B cell (primary cell): ENCODE data around the gene RPL10. TPM values are rescaled to one million over a fixed set of nuclear protein-coding genes. Genes with fewer than 3 reads are reported as not detected.

Experiments
- ATAC-seq: fragments of 200-7000 bp; cut with Tn5 transposase; one replicate; pipeline ENCODE4 v1.10.0; 2021; ENCODE audit warnings: low read depth, mild to moderate bottlenecking, moderate number of reproducible peaks, moderate library complexity
- CTCF ChIA-PET: fragments of 350-600 bp; sonication (Branson Sonifier 250); formaldehyde crosslinking; loops from one replicate; lab custom pipeline; 2021; ENCODE audit warnings: antibody characterized with exemption, inconsistent platforms; lab: Charles Lee
- POLR2A ChIA-PET: fragments of 350-600 bp; sonication (Branson Sonifier 250); formaldehyde crosslinking; loops from one replicate; lab custom pipeline; 2021; ENCODE audit warnings: antibody characterized with exemption; lab: Charles Lee
- DNase-seq: peaks from one replicate; pipeline ENCODE4 v3.0.0; 2013
- H2AFZ ChIP-seq: 2 replicates; pipeline ENCODE4 v1.6.1; 2012; ENCODE audit warnings: mild to moderate bottlenecking, low read depth, low read length; ENCODE audit not compliant: insufficient read depth, poor library complexity, severe bottlenecking
- H3K27ac ChIP-seq, 2 donors: 1 replicate in 1 of 2; 2 replicates in 1 of 2; pipeline ENCODE4 v1.5.1; 2012 to 2013; ENCODE audit warnings: low read length in 2 of 2, mild to moderate bottlenecking in 2 of 2, moderate library complexity in 1 of 2
- H3K27me3 ChIP-seq, 4 experiments: fragments of 200-600 bp in 1 of 4; sonication (generic) in 1 of 4; replicated peaks in 1 of 4; 1 replicate in 2 of 4; 2 replicates in 2 of 4; pipeline versions ENCODE4 v1.6.1 to v1.7.0; 2013 to 2016; ENCODE audit warnings: low read length in 3 of 4, mild to moderate bottlenecking in 2 of 4, mixed read lengths in 1 of 4, moderate library complexity in 1 of 4; ENCODE audit not compliant: insufficient read depth in 4 of 4, control insufficient read depth in 3 of 4; ENCODE audit errors: control extremely low read depth in 1 of 4
- H3K36me3 ChIP-seq, 2 experiments: replicated peaks in 1 of 2; 1 replicate in 1 of 2; 2 replicates in 1 of 2; pipeline versions ENCODE4 v1.6.1 to v1.7.1; 2013; ENCODE audit warnings: low read length in 1 of 2; ENCODE audit not compliant: insufficient read depth in 2 of 2, control insufficient read depth in 1 of 2; ENCODE audit errors: control extremely low read depth in 1 of 2, extremely low read depth in 1 of 2
- H3K4me1 ChIP-seq, 2 donors: fragments of 200-600 bp in 1 of 2; sonication (generic) in 1 of 2; 1 replicate in 1 of 2; 2 replicates in 1 of 2; pipeline versions ENCODE4 v1.5.1 to v1.6.1; 2013 to 2017; ENCODE audit warnings: low read length in 2 of 2; ENCODE audit not compliant: control insufficient read depth in 2 of 2, insufficient read depth in 2 of 2
- H3K4me2 ChIP-seq: replicated peaks from 2 replicates; pipeline ENCODE3; 2012; ENCODE audit warnings: mild to moderate bottlenecking, low read depth, low read length; ENCODE audit not compliant: poor library complexity, severe bottlenecking
- H3K4me3 ChIP-seq, 5 experiments: fragments of 200-600 bp in 1 of 5; sonication (generic) in 1 of 5; 1 replicate in 3 of 5; 2 replicates in 2 of 5; pipeline versions ENCODE4 v1.5.1 to v1.7.0; 2011 to 2016; ENCODE audit warnings: low read length in 4 of 5, mild to moderate bottlenecking in 4 of 5, low read depth in 2 of 5, control low read depth in 1 of 5, moderate library complexity in 1 of 5; ENCODE audit not compliant: insufficient read depth in 1 of 5; ENCODE audit errors: control extremely low read depth in 1 of 5, extremely low read depth in 1 of 5
- H3K79me2 ChIP-seq: fragments of 200-600 bp; sonication (generic); one replicate; pipeline ENCODE4 v1.6.0; 2016; ENCODE audit warnings: low read length; ENCODE audit not compliant: control insufficient read depth, insufficient read depth
- H3K9ac ChIP-seq: fragments of 200-600 bp; sonication (generic); 2 replicates; pipeline ENCODE4 v1.6.1; 2017; ENCODE audit warnings: mild to moderate bottlenecking, low read length, moderate library complexity
- H3K9me3 ChIP-seq, 3 donors: one replicate each; pipeline versions ENCODE4 v1.6.1 to v1.7.1; 2013; ENCODE audit warnings: low read length in 2 of 3; ENCODE audit not compliant: control insufficient read depth in 2 of 3, insufficient read depth in 1 of 3; ENCODE audit errors: control extremely low read depth in 1 of 3
- H4K20me1 ChIP-seq: 2 replicates; pipeline ENCODE4 v1.6.0; 2012; ENCODE audit warnings: mild to moderate bottlenecking, low read length; ENCODE audit not compliant: insufficient read depth, control insufficient read depth, poor library complexity, severe bottlenecking
- H3K27ac Mint-ChIP-seq: one replicate; pipeline ENCODE4 v1.8.0; 2021; ENCODE audit warnings: mixed read lengths
- H3K27me3 Mint-ChIP-seq: one replicate; pipeline ENCODE4 v1.8.0; 2021; ENCODE audit warnings: mixed read lengths
- H3K4me1 Mint-ChIP-seq: one replicate; pipeline ENCODE4 v1.8.0; 2021; ENCODE audit warnings: mixed read lengths
- H3K4me3 Mint-ChIP-seq: one replicate; pipeline ENCODE4 v1.8.0; 2021; ENCODE audit warnings: mixed read lengths
- H3K9me3 Mint-ChIP-seq: one replicate; pipeline ENCODE4 v1.8.0; 2022; ENCODE audit warnings: mixed read lengths; ENCODE audit not compliant: insufficient read depth
- CTCF ChIP-seq: fragments of 200-600 bp; IDR thresholded peaks from one replicate; pipeline ENCODE4 v1.8.0; 2022; ENCODE audit warnings: antibody characterized with exemption, mild to moderate bottlenecking
- EZH2 ChIP-seq: IDR thresholded peaks from 2 replicates; pipeline ENCODE4 v1.6.1; 2012; ENCODE audit warnings: borderline replicate concordance, low read depth, mild to moderate bottlenecking, moderate library complexity, low read length; ENCODE audit not compliant: insufficient read depth, poor library complexity, severe bottlenecking
- WGBS: methylation state at CpG from one replicate; pipeline ENCODE4 v1.1.5; 2013; ENCODE audit warnings: missing lambda C conversion rate; ENCODE audit not compliant: insufficient coverage; 5-methylcytosine and 5-hydroxymethylcytosine counted together
- intact Hi-C: fragments of 100-400 bp; cut with micrococcal nuclease; formaldehyde crosslinking; loops from one replicate; pipeline ENCODE4 v1.10.0; 2022
- polyA plus RNA-seq: library from polyadenylated mRNA; depleted of rRNA; stranded (reverse); fragments of >200 nt; gene quantifications from 2 replicates; pipeline ENCODE4 v1.2.3, GENCODE V29; 2012
- total RNA-seq, 2 donors: library from RNA; stranded (reverse); fragments of 120-200 nt in 1 of 2; gene quantifications; 1 replicate in 1 of 2; 2 replicates in 1 of 2; pipeline versions ENCODE4 v1.2.3 to v1.2.4, GENCODE V29; 2013 to 2022

RPL10 gene
- total and polyA plus RNA-seq, 2 donors (not counting 1 experiment from before 2014, with no cell fraction given), result 4,073 to 16,482 TPM

GRCh38 chrX:154430916-154431315 lies 32.7 kb downstream of the RPL10 start:
- Histone ChIP-seq H3K4me3 (no peak overlapping the region), H3K27ac (no peak overlapping the region), H3K27me3 (no peaks in the 10 kb centered on the region), H4K20me1 (no peaks in the 10 kb centered on the region), H3K4me1 (peaks cover 6 to 15% of the 10 kb centered on the region in 2 donors), H3K9me3 (no peaks in the 10 kb centered on the region), H3K79me2 (peaks cover 9% of the 10 kb centered on the region), H3K4me2 (no peak overlapping the region), H3K9ac (no peak overlapping the region), H2AFZ (no peak overlapping the region), H3K36me3 (peaks cover 0 to 8% of the 10 kb centered on the region in 2 experiments)
- no peak for ATAC-seq
- H3K9me3 Mint-ChIP-seq, result no peaks in the 10 kb centered on the region
- intact Hi-C loops, result no loop called here
- peak overlapping the region; percentile 34 for H3K27ac Mint-ChIP-seq
- WGBS, result 56% methylated on average over 3 of the region's 7 CpGs
- no peaks in the 10 kb centered on the region for H3K27me3 Mint-ChIP-seq
- H3K4me3 Mint-ChIP-seq, result no peak overlapping the region
- H3K4me1 Mint-ChIP-seq, result peaks cover 24% of the 10 kb centered on the region
- ChIA-PET CTCF (no interaction called here), POLR2A (interaction anchor here (1.5 kb wide), 1 partner anchor 18 kb away, joined by 8 read pairs; no protein-coding TSS in a partner anchor)
- TF ChIP-seq EZH2 (no peak), CTCF (no peak)
- DNase-seq, result no peak

- no peak for TF ChIP-seq EZH2
- no peak for TF ChIP-seq CTCF
These were observed 33.2 kb downstream of the RPL10 start for GRCh38 chrX:154431341-154431740.

More at GRCh38 chrX:154431341-154431740, 33.2 kb downstream of the RPL10 start:
- no peak overlapping the region for H3K4me3 ChIP-seq
- Mint-ChIP-seq H3K27ac (no peak overlapping the region), H3K4me3 (no peak overlapping the region), H3K4me1 (peaks cover 28% of the 10 kb centered on the region), H3K9me3 (no peaks in the 10 kb centered on the region), H3K27me3 (no peaks in the 10 kb centered on the region)
- H3K9me3 ChIP-seq, result no peaks in the 10 kb centered on the region
- no CpG with 5 or more reads among the region's 5 CpGs for WGBS
- ChIA-PET POLR2A (interaction anchor here (1.5 kb wide), 1 partner anchor 19 kb away, joined by 8 read pairs; no protein-coding TSS in a partner anchor), CTCF (no interaction called here)
- DNase-seq, result no peak
- no peaks in the 10 kb centered on the region for H3K27me3 ChIP-seq
- H3K4me2 ChIP-seq, result no peak overlapping the region
- no peak overlapping the region for H3K27ac ChIP-seq
- ATAC-seq, result no peak
- no peak overlapping the region for H2AFZ ChIP-seq
- intact Hi-C loops, result no loop called here
- peaks cover 9 to 19% of the 10 kb centered on the region in 2 donors for H3K4me1 ChIP-seq
- peaks cover 12% of the 10 kb centered on the region for H3K79me2 ChIP-seq
- H3K36me3 ChIP-seq, result peaks cover 0 to 8% of the 10 kb centered on the region in 2 experiments
- H3K9ac ChIP-seq, result no peak overlapping the region
- H4K20me1 ChIP-seq, result no peaks in the 10 kb centered on the region
